Trophoblast cell (in vitro differentiated cells and primary cell): ENCODE data around the gene ZFAND3.
A peak's percentile ranks its signal among the peaks of the same experiment; 100 is the strongest.

Experiments
- DNase-seq, 2 donors: peaks; one replicate each; pipeline ENCODE4 v3.0.0-alpha.2; 2016
- H2AFZ ChIP-seq: 2 replicates; pipeline ENCODE4 v1.6.1; 2013; ENCODE audit warnings: low read length, moderate library complexity, mild to moderate bottlenecking; ENCODE audit not compliant: insufficient read depth, poor library complexity
- H2AK5ac ChIP-seq: 2 replicates; pipeline ENCODE4 v1.6.1; 2013; ENCODE audit warnings: mild to moderate bottlenecking, low read length
- H2BK120ac ChIP-seq: 2 replicates; pipeline ENCODE4 v1.6.1; 2013; ENCODE audit warnings: low read length, mild to moderate bottlenecking, moderate library complexity; ENCODE audit not compliant: insufficient read depth, poor library complexity
- H2BK12ac ChIP-seq: 2 replicates; pipeline ENCODE4 v1.6.1; 2013; ENCODE audit warnings: mild to moderate bottlenecking, low read length, moderate library complexity
- H2BK5ac ChIP-seq: 2 replicates; pipeline ENCODE4 v1.6.1; 2013; ENCODE audit warnings: low read length, low read depth, moderate library complexity, mild to moderate bottlenecking; ENCODE audit not compliant: poor library complexity
- H3K14ac ChIP-seq: 2 replicates; pipeline ENCODE4 v1.6.1; 2013; ENCODE audit warnings: mild to moderate bottlenecking, low read length
- H3K18ac ChIP-seq: 2 replicates; pipeline ENCODE4 v1.6.1; 2013; ENCODE audit warnings: mild to moderate bottlenecking, low read length
- H3K23ac ChIP-seq: 2 replicates; pipeline ENCODE4 v1.6.1; 2013; ENCODE audit warnings: low read length
- H3K27ac ChIP-seq: 2 replicates; pipeline ENCODE4 v1.5.1; 2013; ENCODE audit warnings: low read depth, mild to moderate bottlenecking, inconsistent platforms, low read length, moderate library complexity
- H3K27me3 ChIP-seq: 2 replicates; pipeline ENCODE4 v1.6.1; 2013; ENCODE audit warnings: inconsistent platforms, mild to moderate bottlenecking, low read length, moderate library complexity; ENCODE audit not compliant: insufficient read depth
- H3K36me3 ChIP-seq, 2 experiments: 1 replicate in 1 of 2; 2 replicates in 1 of 2; pipeline ENCODE4 v1.6.1; 2013; ENCODE audit warnings: low read length in 2 of 2, mild to moderate bottlenecking in 2 of 2, moderate library complexity in 1 of 2; ENCODE audit not compliant: insufficient read depth in 2 of 2, control insufficient read depth in 1 of 2
- H3K4ac ChIP-seq: 2 replicates; pipeline ENCODE4 v1.6.1; 2013; ENCODE audit warnings: low read depth, mild to moderate bottlenecking, low read length, moderate library complexity
- H3K4me1 ChIP-seq, 2 experiments: 1 replicate in 1 of 2; 2 replicates in 1 of 2; pipeline ENCODE4 v1.6.1; 2013; ENCODE audit warnings: low read length in 2 of 2, mild to moderate bottlenecking in 2 of 2, moderate library complexity in 1 of 2; ENCODE audit not compliant: insufficient read depth in 2 of 2, control insufficient read depth in 1 of 2
- H3K4me2 ChIP-seq: 2 replicates; pipeline ENCODE4 v1.6.1; 2013; ENCODE audit warnings: inconsistent platforms, mild to moderate bottlenecking, low read length, moderate library complexity
- H3K4me3 ChIP-seq: 2 replicates; pipeline ENCODE4 v1.5.1; 2013; ENCODE audit warnings: mild to moderate bottlenecking, low read depth, low read length, inconsistent platforms
- H3K79me1 ChIP-seq: one replicate; pipeline ENCODE4 v1.6.1; 2013; ENCODE audit warnings: low read length
- H3K79me2 ChIP-seq: 2 replicates; pipeline ENCODE4 v1.6.1; 2013; ENCODE audit warnings: low read length, mild to moderate bottlenecking; ENCODE audit not compliant: control insufficient read depth, insufficient read depth, poor library complexity
- H3K9ac ChIP-seq: 2 replicates; pipeline ENCODE4 v1.6.1; 2013; ENCODE audit warnings: mild to moderate bottlenecking, low read length
- H3K9me3 ChIP-seq: 2 replicates; pipeline ENCODE4 v1.6.1; 2013; ENCODE audit warnings: low read depth, mild to moderate bottlenecking, control low read depth, inconsistent platforms, low read length; ENCODE audit not compliant: insufficient read depth
- H4K12ac ChIP-seq: 2 replicates; pipeline ENCODE4 v1.6.1; 2013; ENCODE audit warnings: low read depth, mild to moderate bottlenecking, low read length, moderate library complexity
- H4K8ac ChIP-seq: 2 replicates; pipeline ENCODE4 v1.6.1; 2013; ENCODE audit warnings: low read depth, mild to moderate bottlenecking, low read length, moderate library complexity
- H4K91ac ChIP-seq: one replicate; pipeline ENCODE4 v1.6.1; 2013; ENCODE audit warnings: low read depth, mild to moderate bottlenecking, low read length, moderate library complexity
- WGBS: extraction: QIAGEN DNeasy Blood & Tissue Kit; methylation state at CpG from one replicate; pipeline ENCODE4 v1.1.7; 2013; ENCODE audit warnings: missing lambda C conversion rate; ENCODE audit not compliant: insufficient read length, insufficient coverage; ENCODE audit errors: extremely low coverage; 5-methylcytosine and 5-hydroxymethylcytosine counted together

The ZFAND3 gene

GRCh38 chr6:37977715-37978114 lies 158.2 kb downstream of the ZFAND3 start:
- H2AFZ ChIP-seq, result no peak overlapping the region
- no peaks in the 10 kb centered on the region for H3K9me3 ChIP-seq
- H3K79me2 ChIP-seq, result peaks cover 2% of the 10 kb centered on the region
- H3K4me2 ChIP-seq, result no peak overlapping the region
- no peak overlapping the region for H3K4me3 ChIP-seq
- no peak overlapping the region for H2AK5ac ChIP-seq
- no peak overlapping the region for H3K14ac ChIP-seq
- peaks cover 0 to 5% of the 10 kb centered on the region in 2 experiments for H3K36me3 ChIP-seq
- H2BK12ac ChIP-seq, result no peak overlapping the region
- H3K27me3 ChIP-seq, result no peaks in the 10 kb centered on the region
- no peak overlapping the region for H3K4ac ChIP-seq
- H3K4me1 ChIP-seq, result no peaks in the 10 kb centered on the region
- H4K8ac ChIP-seq, result no peak overlapping the region
- H2BK5ac ChIP-seq, result no peak overlapping the region
- WGBS, result no CpG with 5 or more reads among the region's 3 CpGs
- no peak overlapping the region for H4K12ac ChIP-seq
- H4K91ac ChIP-seq, result no peak overlapping the region
- no peak overlapping the region for H3K9ac ChIP-seq
- no peak overlapping the region for H2BK120ac ChIP-seq
- DNase-seq, result no peak
- no peaks in the 10 kb centered on the region for H3K79me1 ChIP-seq
- H3K23ac ChIP-seq, result no peak overlapping the region
- H3K18ac ChIP-seq, result no peak overlapping the region
- no peak overlapping the region for H3K27ac ChIP-seq

DNA sequence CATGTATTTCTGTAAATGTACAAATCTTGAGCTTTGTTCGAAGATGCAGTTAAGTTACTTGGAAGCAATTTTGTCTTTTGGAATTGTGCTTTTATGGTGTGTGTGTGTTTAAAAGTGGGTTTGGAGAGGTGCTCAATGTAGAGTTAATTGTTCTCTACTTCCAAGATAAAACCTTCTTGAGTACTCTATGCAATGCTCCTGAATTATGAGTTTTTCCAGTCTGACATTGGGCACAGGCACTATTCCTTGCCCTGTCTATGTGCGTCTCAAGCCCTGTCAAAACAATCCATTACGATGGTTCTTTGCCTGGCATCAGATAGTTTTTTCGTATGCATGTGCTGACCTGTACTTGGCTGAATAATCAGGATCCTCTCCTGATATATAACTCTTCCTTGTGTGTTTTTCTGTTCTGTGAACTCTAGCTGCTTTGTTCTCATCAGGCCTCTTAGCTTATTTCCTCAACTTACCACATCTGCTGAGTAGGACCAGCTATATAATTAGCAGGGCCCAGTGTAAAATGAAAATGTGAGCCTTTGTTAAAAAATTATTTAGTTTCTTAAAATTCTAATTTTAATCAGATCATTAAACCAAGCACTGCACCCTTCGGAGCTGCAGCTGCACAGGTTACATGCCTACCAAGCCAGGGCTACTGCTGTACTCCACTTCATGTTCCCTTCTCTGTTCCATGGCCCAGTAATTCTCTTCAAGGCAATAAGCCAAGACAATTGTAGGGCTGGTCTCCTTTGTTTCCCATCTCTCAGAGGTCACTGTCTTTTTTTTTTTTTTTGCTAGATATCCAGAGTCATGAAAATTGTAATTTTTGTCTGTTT lies 160.1 kb downstream of the ZFAND3 start:
- H3K79me2 ChIP-seq, result no peaks in the 10 kb centered on the region
- H3K18ac ChIP-seq, result no peak overlapping the region
- no peak for DNase-seq
- H3K4ac ChIP-seq, result peak overlapping the region; percentile 19
- H3K27me3 ChIP-seq, result no peaks in the 10 kb centered on the region
- peaks cover 0 to 2% of the 10 kb centered on the region in 2 experiments for H3K36me3 ChIP-seq
- no peak overlapping the region for H2AK5ac ChIP-seq
- no peaks in the 10 kb centered on the region for H3K79me1 ChIP-seq
- no peak overlapping the region for H3K4me3 ChIP-seq
- no peak overlapping the region for H2BK5ac ChIP-seq
- H3K23ac ChIP-seq, result no peak overlapping the region
- no peaks in the 10 kb centered on the region for H3K9me3 ChIP-seq
- H4K91ac ChIP-seq, result no peak overlapping the region
- H3K4me1 ChIP-seq, result no peaks in the 10 kb centered on the region
- no peak overlapping the region for H4K12ac ChIP-seq
- no peak overlapping the region for H3K27ac ChIP-seq
- H4K8ac ChIP-seq, result no peak overlapping the region
- no peak overlapping the region for H2BK120ac ChIP-seq
- no peak overlapping the region for H3K14ac ChIP-seq
- no peak overlapping the region for H2BK12ac ChIP-seq
- H2AFZ ChIP-seq, result no peak overlapping the region
- WGBS, result no CpG with 5 or more reads among the region's 5 CpGs
- no peak overlapping the region for H3K4me2 ChIP-seq
- H3K9ac ChIP-seq, result no peak overlapping the region

DNA sequence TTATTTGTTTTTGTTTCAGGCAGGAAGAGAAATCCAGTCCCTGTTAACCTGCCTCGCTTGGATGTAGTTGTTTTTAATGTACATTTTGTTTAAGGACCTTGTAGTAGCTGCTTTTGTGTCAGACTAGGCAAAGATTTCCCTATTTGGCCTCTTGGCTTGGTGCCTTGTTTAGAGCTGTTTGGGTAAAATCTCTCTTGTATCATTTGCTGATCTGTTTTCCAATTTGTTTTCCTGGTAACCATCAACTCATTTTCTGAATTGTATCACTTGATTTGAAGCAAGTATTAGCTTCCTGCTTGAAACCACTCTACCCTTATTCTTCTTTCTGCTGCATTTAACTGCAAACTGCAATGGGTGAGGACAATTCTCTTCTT lies 160.7 kb downstream of the ZFAND3 start:
- Histone ChIP-seq H3K9me3 (no peaks in the 10 kb centered on the region), H3K27ac (no peak overlapping the region), H4K8ac (no peak overlapping the region), H3K79me1 (no peaks in the 10 kb centered on the region), H2BK12ac (no peak overlapping the region), H3K36me3 (peaks cover 0 to 2% of the 10 kb centered on the region in 2 experiments), H4K12ac (no peak overlapping the region), H3K4me2 (no peak overlapping the region), H2BK5ac (no peak overlapping the region), H3K18ac (no peak overlapping the region), H3K27me3 (no peaks in the 10 kb centered on the region), H3K23ac (no peak overlapping the region), H3K4ac (no peak overlapping the region), H3K14ac (no peak overlapping the region), H3K4me1 (no peaks in the 10 kb centered on the region), H3K79me2 (no peaks in the 10 kb centered on the region), H2AFZ (no peak overlapping the region), H4K91ac (no peak overlapping the region), H3K4me3 (no peak overlapping the region), H2AK5ac (no peak overlapping the region), H2BK120ac (no peak overlapping the region), H3K9ac (no peak overlapping the region)
- no CpG with 5 or more reads among the region's 1 CpG for WGBS
- no peak for DNase-seq

GRCh38 chr6:37981626-37982025 lies 162.1 kb downstream of the ZFAND3 start:
- DNase-seq, result no peak
- Histone ChIP-seq H3K4me1 (no peaks in the 10 kb centered on the region), H3K27me3 (no peaks in the 10 kb centered on the region), H2AK5ac (no peak overlapping the region), H3K4ac (peak overlapping the region; percentile 41), H4K8ac (no peak overlapping the region), H3K36me3 (peaks cover 0 to under 1% of the 10 kb centered on the region in 2 experiments), H3K18ac (no peak overlapping the region), H3K79me2 (no peaks in the 10 kb centered on the region), H4K12ac (no peak overlapping the region), H2BK12ac (no peak overlapping the region), H3K4me3 (no peak overlapping the region), H2AFZ (no peak overlapping the region), H3K14ac (no peak overlapping the region), H3K9me3 (no peaks in the 10 kb centered on the region), H3K23ac (no peak overlapping the region), H3K27ac (no peak overlapping the region), H2BK5ac (no peak overlapping the region), H2BK120ac (no peak overlapping the region), H3K79me1 (no peaks in the 10 kb centered on the region), H3K9ac (no peak overlapping the region), H4K91ac (no peak overlapping the region), H3K4me2 (no peak overlapping the region)
- no CpG with 5 or more reads among the region's 2 CpGs for WGBS
